ENCODE data around the gene TSKS.

TSKS gene

DNA sequence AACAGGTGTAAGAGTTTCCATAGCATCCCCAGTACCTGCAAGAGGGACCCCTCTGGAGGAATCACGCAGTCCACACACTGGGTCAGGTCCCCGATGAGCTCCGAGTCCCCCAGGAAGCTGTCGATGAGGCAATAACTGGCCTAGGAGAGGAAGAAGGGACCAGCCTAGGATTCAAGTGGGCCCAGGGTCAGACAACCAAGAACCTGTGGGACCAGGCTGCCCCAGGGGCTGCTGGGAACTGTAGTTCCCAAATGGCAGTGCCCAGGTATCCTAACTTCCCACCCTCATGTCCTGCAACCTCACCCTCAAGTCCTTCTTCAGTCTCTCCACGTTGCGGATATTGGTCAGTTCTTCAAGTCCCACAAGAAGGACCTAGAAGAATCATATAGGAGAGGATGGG lies 48.2 kb upstream of the TSKS start (continued):
- TF ChIP-seq MYNN (tag by site-specific recombination; IDR thresholded peaks at IDR 0.05; ENCODE audit: borderline replicate concordance) (no peak), SCRT1 (tag by site-specific recombination; IDR thresholded peaks at IDR 0.05; ENCODE audit: borderline replicate concordance) (peak; percentile 57; the same call in 1 of the 2 replicates), ZFP69B (tag by site-specific recombination; IDR thresholded peaks at IDR 0.05) (peak; percentile 66; the same call in 1 of the 2 replicates), ZNF76 (tag by site-specific recombination; IDR thresholded peaks at IDR 0.05; ENCODE audit: borderline replicate concordance, low read depth) (peak; percentile 15; the same call in 1 of the 2 replicates)

DNA sequence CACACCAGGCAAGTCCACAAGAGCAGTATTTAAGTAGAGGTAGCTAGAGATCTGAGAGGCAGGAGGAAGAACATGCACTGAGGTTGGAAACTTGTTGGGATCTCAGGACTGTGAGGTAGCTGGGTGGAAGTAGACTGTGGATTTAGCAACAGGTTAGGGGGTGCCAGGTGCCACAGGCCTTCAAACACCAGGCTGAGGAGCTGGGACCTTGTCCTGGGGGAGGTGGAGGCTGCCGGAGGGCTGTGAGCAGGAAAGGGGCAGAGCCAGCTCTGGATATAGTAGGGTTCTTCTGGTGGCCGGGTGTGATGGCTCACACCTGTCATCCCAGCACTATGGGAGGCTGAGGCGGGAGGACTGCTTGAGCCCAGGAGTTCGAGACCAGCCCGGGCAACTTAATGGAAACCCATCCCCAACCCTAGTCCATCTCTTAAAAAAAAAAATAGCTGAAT lies 46.9 kb upstream of the TSKS start:
- ChIA-PET CTCF (interaction anchor here (0.6 to 1.2 kb wide), 7 partner anchors 12 to 314 kb away, joined by 3 to 6 read pairs (median 3); no protein-coding TSS in a partner anchor), POLR2A (interaction anchor here (0.7 to 1.4 kb wide), 3 partner anchors 41 to 55 kb away, joined by 3 to 6 read pairs (median 5); partner anchors contain the start of genes AP2A1 and PTOV1)
- no peaks in the 10 kb centered on the region for H3K9me3 ChIP-seq (ENCODE audit: control insufficient read depth, insufficient read depth, low read depth, low read length)
- no peak overlapping the region for H3K27ac ChIP-seq (ENCODE audit: extremely low read depth, low read depth, low read length)
- no peak for TF ChIP-seq ZNF623 (tag by site-specific recombination; IDR thresholded peaks at IDR 0.05)
- peak; percentile 82; the same call in 1 of the 2 replicates for TF ChIP-seq SCRT1 (tag by site-specific recombination; IDR thresholded peaks at IDR 0.05; ENCODE audit: borderline replicate concordance)
- 0 out of 2 replicates have a peak, but pooled peaks have one; percentile 10 for TF ChIP-seq GLIS1 (tag by site-specific recombination; IDR thresholded peaks at IDR 0.05)
- no peak for TF ChIP-seq ZSCAN23 (tag by site-specific recombination; IDR thresholded peaks at IDR 0.05)
- TF ChIP-seq SCRT2 (tag by site-specific recombination; IDR thresholded peaks at IDR 0.05) = peak; percentile 97
- H3K4me1 ChIP-seq (ENCODE audit: control insufficient read depth, insufficient read depth, low read length) = no peaks in the 10 kb centered on the region; the same call in 1 of the 2 replicates
- H3K36me3 ChIP-seq (ENCODE audit: control insufficient read depth in 2 of 2, insufficient read depth in 1 of 2, low read length in 2 of 2) = peaks cover under 1 to 36% of the 10 kb centered on the region in 2 experiments; a peak in 2 of 3 replicates
- H3K4me3 ChIP-seq (ENCODE audit: low read depth, low read length) = no peak overlapping the region

DNA sequence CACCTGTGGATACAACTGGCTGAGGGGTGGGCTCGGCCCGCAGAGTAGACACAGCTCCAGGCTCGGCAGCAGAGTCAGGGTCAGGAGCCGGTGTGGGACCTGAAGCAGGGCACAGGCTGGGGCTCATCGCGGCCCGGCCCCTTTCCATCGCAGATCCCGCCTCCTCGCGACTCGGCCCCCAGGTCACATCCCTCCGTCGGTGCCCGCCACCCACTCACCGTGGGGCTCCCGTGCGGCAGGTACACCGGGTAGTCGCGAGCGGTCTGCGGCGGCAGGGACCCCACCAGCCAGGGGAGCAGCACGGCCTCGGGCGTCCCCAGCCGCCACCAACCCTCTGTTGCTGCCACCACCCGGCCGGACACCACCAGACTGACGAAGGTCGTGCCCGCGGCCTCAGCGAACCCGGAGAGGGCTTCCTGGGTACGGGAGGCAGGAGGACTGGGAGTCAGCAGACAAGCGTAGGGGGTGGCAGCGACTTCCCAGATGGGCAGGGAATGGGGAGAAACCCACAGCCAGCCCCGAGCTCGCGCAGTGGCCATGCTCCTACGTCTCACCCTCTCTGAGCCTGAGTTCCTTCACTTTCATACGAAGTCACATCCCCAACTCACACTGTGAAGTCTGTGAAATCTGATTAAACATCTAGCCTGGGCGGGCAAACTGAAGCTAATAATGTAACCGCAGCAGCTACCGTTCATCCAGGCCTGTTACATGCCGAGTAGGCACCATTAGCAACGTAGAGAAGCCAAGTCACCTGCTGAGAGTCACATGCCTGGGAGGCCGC lies 46.2 kb upstream of the TSKS start:
- ChIA-PET POLR2A (interaction anchor here (0.7 to 1.4 kb wide), 3 partner anchors 41 to 56 kb away, joined by 3 to 6 read pairs (median 5); partner anchors contain the start of genes AP2A1 and PTOV1), CTCF (interaction anchor here (0.6 to 1.1 kb wide), 5 partner anchors 12 to 124 kb away, joined by 3 to 6 read pairs (median 3); no protein-coding TSS in a partner anchor)
- Histone ChIP-seq H3K4me1 (ENCODE audit: control insufficient read depth, insufficient read depth, low read length) (no peaks in the 10 kb centered on the region; the same call in 1 of the 2 replicates), H3K4me3 (ENCODE audit: low read depth, low read length) (no peak overlapping the region), H3K27ac (ENCODE audit: extremely low read depth, low read depth, low read length) (no peak overlapping the region), H3K9me3 (ENCODE audit: control insufficient read depth, insufficient read depth, low read depth, low read length) (no peaks in the 10 kb centered on the region), H3K36me3 (ENCODE audit: control insufficient read depth in 2 of 2, insufficient read depth in 1 of 2, low read length in 2 of 2) (peaks cover 6 to 40% of the 10 kb centered on the region in 2 experiments; a peak in 2 of 3 replicates)
- TF ChIP-seq ZIC2 (tag by site-specific recombination; IDR thresholded peaks at IDR 0.05) = peak; percentile 83
- no peak for TF ChIP-seq BCL11A (tag by site-specific recombination; IDR thresholded peaks at IDR 0.05; ENCODE audit: low read depth)
- TF ChIP-seq, protein P1, sequence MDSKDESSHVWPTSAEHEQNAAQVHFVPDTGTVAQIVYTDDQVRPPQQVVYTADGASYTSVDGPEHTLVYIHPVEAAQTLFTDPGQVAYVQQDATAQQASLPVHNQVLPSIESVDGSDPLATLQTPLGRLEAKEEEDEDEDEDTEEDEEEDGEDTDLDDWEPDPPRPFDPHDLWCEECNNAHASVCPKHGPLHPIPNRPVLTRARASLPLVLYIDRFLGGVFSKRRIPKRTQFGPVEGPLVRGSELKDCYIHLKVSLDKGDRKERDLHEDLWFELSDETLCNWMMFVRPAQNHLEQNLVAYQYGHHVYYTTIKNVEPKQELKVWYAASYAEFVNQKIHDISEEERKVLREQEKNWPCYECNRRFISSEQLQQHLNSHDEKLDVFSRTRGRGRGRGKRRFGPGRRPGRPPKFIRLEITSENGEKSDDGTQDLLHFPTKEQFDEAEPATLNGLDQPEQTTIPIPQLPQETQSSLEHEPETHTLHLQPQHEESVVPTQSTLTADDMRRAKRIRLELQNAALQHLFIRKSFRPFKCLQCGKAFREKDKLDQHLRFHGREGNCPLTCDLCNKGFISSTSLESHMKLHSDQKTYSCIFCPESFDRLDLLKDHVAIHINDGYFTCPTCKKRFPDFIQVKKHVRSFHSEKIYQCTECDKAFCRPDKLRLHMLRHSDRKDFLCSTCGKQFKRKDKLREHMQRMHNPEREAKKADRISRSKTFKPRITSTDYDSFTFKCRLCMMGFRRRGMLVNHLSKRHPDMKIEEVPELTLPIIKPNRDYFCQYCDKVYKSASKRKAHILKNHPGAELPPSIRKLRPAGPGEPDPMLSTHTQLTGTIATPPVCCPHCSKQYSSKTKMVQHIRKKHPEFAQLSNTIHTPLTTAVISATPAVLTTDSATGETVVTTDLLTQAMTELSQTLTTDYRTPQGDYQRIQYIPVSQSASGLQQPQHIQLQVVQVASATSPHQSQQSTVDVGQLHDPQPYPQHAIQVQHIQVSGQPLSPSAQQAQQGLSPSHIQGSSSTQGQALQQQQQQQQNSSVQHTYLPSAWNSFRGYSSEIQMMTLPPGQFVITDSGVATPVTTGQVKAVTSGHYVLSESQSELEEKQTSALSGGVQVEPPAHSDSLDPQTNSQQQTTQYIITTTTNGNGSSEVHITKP (tag by site-specific recombination; IDR thresholded peaks at IDR 0.05) = no peak
- no peak for TF ChIP-seq ZNF391 (tag by site-specific recombination; IDR thresholded peaks at IDR 0.05; ENCODE audit: borderline replicate concordance, low read depth)
- TF ChIP-seq, protein P2, sequence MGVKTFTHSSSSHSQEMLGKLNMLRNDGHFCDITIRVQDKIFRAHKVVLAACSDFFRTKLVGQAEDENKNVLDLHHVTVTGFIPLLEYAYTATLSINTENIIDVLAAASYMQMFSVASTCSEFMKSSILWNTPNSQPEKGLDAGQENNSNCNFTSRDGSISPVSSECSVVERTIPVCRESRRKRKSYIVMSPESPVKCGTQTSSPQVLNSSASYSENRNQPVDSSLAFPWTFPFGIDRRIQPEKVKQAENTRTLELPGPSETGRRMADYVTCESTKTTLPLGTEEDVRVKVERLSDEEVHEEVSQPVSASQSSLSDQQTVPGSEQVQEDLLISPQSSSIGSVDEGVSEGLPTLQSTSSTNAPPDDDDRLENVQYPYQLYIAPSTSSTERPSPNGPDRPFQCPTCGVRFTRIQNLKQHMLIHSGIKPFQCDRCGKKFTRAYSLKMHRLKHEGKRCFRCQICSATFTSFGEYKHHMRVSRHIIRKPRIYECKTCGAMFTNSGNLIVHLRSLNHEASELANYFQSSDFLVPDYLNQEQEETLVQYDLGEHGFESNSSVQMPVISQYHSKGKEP (tag by site-specific recombination; IDR thresholded peaks at IDR 0.05) = no peak
- TF ChIP-seq OSR2 (tag by site-specific recombination; IDR thresholded peaks at IDR 0.05) = peak; percentile 43; the same call in 1 of the 2 replicates
- TF ChIP-seq ZFP37 (tag by site-specific recombination; IDR thresholded peaks at IDR 0.05) = no peak
- TF ChIP-seq, protein P3, sequence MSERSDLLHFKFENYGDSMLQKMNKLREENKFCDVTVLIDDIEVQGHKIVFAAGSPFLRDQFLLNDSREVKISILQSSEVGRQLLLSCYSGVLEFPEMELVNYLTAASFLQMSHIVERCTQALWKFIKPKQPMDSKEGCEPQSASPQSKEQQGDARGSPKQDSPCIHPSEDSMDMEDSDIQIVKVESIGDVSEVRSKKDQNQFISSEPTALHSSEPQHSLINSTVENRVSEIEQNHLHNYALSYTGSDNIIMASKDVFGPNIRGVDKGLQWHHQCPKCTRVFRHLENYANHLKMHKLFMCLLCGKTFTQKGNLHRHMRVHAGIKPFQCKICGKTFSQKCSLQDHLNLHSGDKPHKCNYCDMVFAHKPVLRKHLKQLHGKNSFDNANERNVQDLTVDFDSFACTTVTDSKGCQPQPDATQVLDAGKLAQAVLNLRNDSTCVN (tag by site-specific recombination; optimal IDR thresholded peaks at IDR 0.05) = no peak
- no peak for TF ChIP-seq ZNF830 (tag by site-specific recombination; IDR thresholded peaks at IDR 0.05; ENCODE audit: low read depth)
- TF ChIP-seq, protein P4, sequence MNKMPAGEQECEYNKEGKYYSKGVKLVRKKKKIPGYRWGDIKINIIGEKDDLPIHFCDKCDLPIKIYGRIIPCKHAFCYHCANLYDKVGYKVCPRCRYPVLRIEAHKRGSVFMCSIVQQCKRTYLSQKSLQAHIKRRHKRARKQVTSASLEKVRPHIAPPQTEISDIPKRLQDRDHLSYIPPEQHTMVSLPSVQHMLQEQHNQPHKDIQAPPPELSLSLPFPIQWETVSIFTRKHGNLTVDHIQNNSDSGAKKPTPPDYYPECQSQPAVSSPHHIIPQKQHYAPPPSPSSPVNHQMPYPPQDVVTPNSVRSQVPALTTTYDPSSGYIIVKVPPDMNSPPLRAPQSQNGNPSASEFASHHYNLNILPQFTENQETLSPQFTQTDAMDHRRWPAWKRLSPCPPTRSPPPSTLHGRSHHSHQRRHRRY (tag by site-specific recombination; IDR thresholded peaks at IDR 0.05) = no peak
- TF ChIP-seq ZNF510 (tag by site-specific recombination; IDR thresholded peaks at IDR 0.05; ENCODE audit: insufficient replicate concordance) = no peak
- TF ChIP-seq ZNF571 (tag by site-specific recombination; IDR thresholded peaks at IDR 0.05) = no peak
- TF ChIP-seq ZNF248 (tag by site-specific recombination; IDR thresholded peaks at IDR 0.05) = no peak
- TF ChIP-seq, protein P5, sequence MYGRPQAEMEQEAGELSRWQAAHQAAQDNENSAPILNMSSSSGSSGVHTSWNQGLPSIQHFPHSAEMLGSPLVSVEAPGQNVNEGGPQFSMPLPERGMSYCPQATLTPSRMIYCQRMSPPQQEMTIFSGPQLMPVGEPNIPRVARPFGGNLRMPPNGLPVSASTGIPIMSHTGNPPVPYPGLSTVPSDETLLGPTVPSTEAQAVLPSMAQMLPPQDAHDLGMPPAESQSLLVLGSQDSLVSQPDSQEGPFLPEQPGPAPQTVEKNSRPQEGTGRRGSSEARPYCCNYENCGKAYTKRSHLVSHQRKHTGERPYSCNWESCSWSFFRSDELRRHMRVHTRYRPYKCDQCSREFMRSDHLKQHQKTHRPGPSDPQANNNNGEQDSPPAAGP (tag by site-specific recombination; IDR thresholded peaks at IDR 0.05) = no peak
